WERI-Rb-1 (cell line): ENCODE results near the gene HDGF.

ENCODE experiments used
- DNase-seq: peaks from one replicate; pipeline ENCODE4 v3.0.0-alpha.2; 2020
- H3K27ac ChIP-seq: fragments of 250-450 bp; sonication (Bioruptor Pico); 2 replicates; pipeline ENCODE4 v1.5.1; 2020; ENCODE audit warnings: mild to moderate bottlenecking, moderate library complexity
- H3K27me3 ChIP-seq: fragments of 250-450 bp; sonication (Bioruptor Pico); 2 replicates; pipeline ENCODE4 v1.5.1; 2021; ENCODE audit warnings: mild to moderate bottlenecking, low read depth, moderate library complexity; ENCODE audit not compliant: insufficient read depth, severe bottlenecking
- H3K36me3 ChIP-seq: fragments of 250-450 bp; sonication (Bioruptor Pico); 2 replicates; pipeline ENCODE4 v1.5.1; 2020; ENCODE audit warnings: mild to moderate bottlenecking, moderate library complexity
- H3K4me3 ChIP-seq: 2 replicates; pipeline ENCODE4 v1.5.1; 2011; ENCODE audit warnings: low read depth, mild to moderate bottlenecking, control low read depth, low read length
- H3K9me3 ChIP-seq: fragments of 250-450 bp; sonication (Bioruptor Pico); 2 replicates; pipeline ENCODE4 v1.5.1; 2021; ENCODE audit warnings: mild to moderate bottlenecking, moderate library complexity; ENCODE audit not compliant: severe bottlenecking
- TF ChIP-seq, protein P1 (sequence below): IDR thresholded peaks from 2 replicates; pipeline ENCODE4 v1.5.1; 2011; ENCODE audit warnings: low read depth, mild to moderate bottlenecking, control low read depth, inconsistent platforms, low read length

Gene HDGF

DNA sequence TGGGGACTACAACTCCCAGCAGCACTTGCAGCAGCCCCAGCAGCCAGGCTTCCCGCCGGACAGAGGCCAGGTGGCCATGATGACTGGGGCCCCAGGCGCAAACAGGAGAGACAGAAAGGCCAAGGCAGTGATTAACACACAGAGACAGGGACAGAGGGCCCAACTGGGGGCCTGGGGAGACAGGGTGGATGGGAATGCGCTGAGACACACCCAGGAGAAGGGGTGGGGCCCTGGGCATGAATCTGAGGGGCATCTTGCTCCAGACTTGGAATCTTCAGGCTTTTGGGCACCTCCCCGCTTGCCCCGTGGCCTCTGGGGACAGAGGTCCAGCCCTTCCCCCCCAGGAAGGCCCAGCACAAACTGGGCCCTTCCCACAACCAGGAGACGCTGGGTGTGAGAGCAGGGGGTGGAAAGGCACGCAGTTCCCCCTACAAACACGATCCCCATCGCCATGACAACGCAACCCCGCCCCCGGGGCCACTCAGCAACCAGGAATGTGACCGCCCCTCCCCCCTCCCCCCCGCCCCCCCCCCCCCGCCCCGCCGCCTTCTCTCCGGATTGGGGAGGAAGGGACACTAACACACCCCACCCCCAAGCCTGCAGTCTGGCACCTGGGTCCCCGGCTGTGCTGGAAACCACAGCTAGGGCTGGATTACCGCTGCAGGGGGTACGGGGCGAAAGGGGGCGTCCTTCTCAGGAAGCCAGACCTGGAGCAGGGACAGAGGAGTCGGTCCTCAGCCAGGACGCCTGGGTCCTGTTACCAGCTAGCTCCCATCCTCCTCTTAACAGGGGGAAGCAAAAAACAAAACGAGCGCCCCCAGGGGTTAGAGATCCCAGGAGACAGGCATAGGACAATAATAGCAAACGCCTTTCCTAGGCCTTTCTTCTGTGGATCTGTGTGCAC is 4.5 kb downstream of the HDGF start:
- Histone ChIP-seq H3K27me3 (no peaks in the 10 kb centered on the region), H3K36me3 (peaks cover 78% of the 10 kb centered on the region), H3K4me3 (peak overlapping the region; percentile 87), H3K27ac (peak overlapping the region; percentile 99), H3K9me3 (no peaks in the 10 kb centered on the region)
- peak; percentile 99 for DNase-seq
- TF ChIP-seq, protein P1, sequence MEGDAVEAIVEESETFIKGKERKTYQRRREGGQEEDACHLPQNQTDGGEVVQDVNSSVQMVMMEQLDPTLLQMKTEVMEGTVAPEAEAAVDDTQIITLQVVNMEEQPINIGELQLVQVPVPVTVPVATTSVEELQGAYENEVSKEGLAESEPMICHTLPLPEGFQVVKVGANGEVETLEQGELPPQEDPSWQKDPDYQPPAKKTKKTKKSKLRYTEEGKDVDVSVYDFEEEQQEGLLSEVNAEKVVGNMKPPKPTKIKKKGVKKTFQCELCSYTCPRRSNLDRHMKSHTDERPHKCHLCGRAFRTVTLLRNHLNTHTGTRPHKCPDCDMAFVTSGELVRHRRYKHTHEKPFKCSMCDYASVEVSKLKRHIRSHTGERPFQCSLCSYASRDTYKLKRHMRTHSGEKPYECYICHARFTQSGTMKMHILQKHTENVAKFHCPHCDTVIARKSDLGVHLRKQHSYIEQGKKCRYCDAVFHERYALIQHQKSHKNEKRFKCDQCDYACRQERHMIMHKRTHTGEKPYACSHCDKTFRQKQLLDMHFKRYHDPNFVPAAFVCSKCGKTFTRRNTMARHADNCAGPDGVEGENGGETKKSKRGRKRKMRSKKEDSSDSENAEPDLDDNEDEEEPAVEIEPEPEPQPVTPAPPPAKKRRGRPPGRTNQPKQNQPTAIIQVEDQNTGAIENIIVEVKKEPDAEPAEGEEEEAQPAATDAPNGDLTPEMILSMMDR = peak; percentile 58

DNA sequence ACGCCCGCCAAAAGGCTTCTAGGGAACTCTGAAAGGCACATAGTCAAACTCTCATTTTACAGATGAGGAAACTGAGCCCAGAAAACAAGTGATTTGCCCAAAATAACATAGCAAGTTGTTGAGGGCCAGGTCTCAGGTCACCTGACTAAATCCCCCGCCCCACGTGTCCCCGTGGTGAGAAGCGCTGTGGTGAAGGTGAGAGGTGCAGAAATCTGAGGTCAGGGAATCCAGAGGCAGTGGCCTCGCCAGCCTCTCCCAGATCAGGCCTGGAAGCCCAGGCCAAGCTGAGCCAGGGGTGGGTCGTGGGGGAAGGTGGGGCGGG is 5.1 kb downstream of the HDGF start:
- no peaks in the 10 kb centered on the region for H3K27me3 ChIP-seq
- peak overlapping the region; percentile 52 for H3K4me3 ChIP-seq
- DNase-seq = no peak
- H3K27ac ChIP-seq = peak overlapping the region; percentile 99
- H3K9me3 ChIP-seq = no peaks in the 10 kb centered on the region
- TF ChIP-seq, protein P1 = no peak
- peaks cover 82% of the 10 kb centered on the region for H3K36me3 ChIP-seq

DNA sequence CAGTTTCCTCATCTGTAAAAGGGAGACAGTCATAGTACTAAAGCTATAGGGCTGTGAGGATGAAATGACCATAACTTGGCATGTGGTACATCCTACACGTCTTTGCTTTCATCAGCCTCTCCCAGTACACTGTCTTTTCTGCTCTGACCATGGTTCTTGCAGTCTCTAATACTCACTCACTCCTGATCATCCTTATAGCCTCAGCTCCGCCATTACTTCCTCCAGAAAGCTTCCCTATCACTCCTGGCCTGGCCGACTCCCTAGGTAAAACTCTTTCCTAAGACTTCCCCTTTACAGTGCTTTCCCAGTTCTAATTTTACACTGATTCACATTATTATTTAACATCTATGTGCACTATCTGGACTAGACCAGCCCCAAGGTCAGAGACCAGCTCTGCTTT is 5.6 kb downstream of the HDGF start:
- Histone ChIP-seq H3K27ac (peak overlapping the region; percentile 99), H3K4me3 (no peak overlapping the region), H3K27me3 (no peaks in the 10 kb centered on the region), H3K36me3 (peaks cover 78% of the 10 kb centered on the region), H3K9me3 (no peaks in the 10 kb centered on the region)
- DNase-seq = no peak
- TF ChIP-seq, protein P1 = no peak

DNA sequence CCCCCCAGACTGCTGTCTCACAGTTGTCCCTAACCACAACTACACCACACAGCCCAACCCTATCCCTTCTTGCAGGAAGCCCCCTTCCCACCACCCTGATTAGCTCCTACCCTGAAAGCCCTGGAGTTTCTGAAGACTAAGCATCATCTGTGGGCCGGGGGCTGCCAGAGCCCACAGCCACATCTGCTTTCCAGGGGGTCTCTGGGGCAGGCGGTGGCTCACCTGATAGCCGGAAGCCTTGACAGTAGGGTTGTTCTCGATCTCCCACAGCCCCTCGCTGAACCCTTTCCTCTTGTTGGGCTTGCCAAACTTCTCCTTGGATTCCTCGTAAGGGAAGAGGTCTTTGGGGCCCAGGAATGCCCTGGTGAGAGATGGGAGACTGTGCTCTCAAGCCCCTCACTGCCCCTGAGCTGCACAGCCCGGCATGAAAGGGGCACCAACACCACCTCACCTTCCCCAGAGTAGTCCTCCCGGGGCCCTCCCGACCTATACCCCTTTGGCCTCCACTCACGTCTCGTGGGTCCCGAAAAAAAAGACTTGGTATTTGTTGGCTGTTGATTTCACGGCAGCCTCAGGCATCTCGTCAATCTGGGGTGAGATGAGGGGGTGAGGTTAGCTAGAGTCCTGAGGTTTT is 6.6 kb downstream of the HDGF start:
- Histone ChIP-seq H3K27ac (peak overlapping the region; percentile 99), H3K4me3 (no peak overlapping the region), H3K36me3 (peaks cover 71% of the 10 kb centered on the region), H3K27me3 (no peaks in the 10 kb centered on the region), H3K9me3 (no peaks in the 10 kb centered on the region)
- TF ChIP-seq, protein P1 = no peak
- DNase-seq = no peak

DNA sequence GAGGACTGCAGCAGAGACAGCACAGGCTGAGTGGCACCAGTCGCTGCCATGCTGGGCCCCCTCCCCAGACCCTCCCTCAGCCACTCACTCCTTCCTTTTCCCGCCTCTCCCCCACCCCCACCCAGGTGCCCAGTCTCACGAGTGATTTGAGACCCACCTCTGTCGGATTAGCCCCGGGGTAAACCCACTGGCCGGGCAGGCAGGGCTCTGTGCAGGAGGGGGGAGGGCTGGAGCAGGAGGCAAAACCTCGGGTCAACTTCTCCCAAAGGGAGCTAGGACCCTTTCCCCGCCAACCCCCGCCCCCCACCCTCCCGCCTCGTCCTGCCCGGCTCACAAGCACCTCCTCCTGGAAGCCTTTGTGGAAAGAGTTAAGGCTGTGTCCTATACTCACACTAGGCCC is 7.1 kb downstream of the HDGF start:
- DNase-seq = no peak
- Histone ChIP-seq H3K36me3 (peaks cover 65% of the 10 kb centered on the region), H3K27me3 (no peaks in the 10 kb centered on the region), H3K4me3 (no peak overlapping the region), H3K9me3 (no peaks in the 10 kb centered on the region), H3K27ac (peak overlapping the region; percentile 19)
- TF ChIP-seq, protein P1 = no peak
